NCI-H345 (cell line): ENCODE results near the gene CABLES1.

ENCODE experiments used
- DNase-seq: peaks from one replicate; lab custom pipeline; 2025; lab: John Stamatoyannopoulos, UW

The CABLES1 gene

GRCh38 chr18:23194155-23194996 is 59.1 kb downstream of the CABLES1 start:
- no peak for DNase-seq

- no peak for DNase-seq
These were observed 60.0 kb downstream of the CABLES1 start for GRCh38 chr18:23194997-23195957.

GRCh38 chr18:23196119-23197007 is 61.1 kb downstream of the CABLES1 start:
- DNase-seq = no peak

GRCh38 chr18:23198217-23198845 is 63.0 kb downstream of the CABLES1 start:
- DNase-seq = no peak

- peak; percentile 36 for DNase-seq
These were observed 65.5 kb downstream of the CABLES1 start for GRCh38 chr18:23200756-23201155.

- no peak for DNase-seq
These were observed 66.5 kb downstream of the CABLES1 start for GRCh38 chr18:23201741-23202140.

GRCh38 chr18:23203891-23204432 is 68.7 kb downstream of the CABLES1 start:
- no peak for DNase-seq

GRCh38 chr18:23204589-23205235 is 69.4 kb downstream of the CABLES1 start:
- no peak for DNase-seq

GRCh38 chr18:23205980-23206379 is 70.7 kb downstream of the CABLES1 start:
- DNase-seq = no peak

GRCh38 chr18:23207191-23207955 is 72.1 kb downstream of the CABLES1 start:
- no peak for DNase-seq

- DNase-seq = no peak
These were observed 72.7 kb downstream of the CABLES1 start for GRCh38 chr18:23207994-23208393.

- no peak for DNase-seq
These were observed 73.3 kb downstream of the CABLES1 start for GRCh38 chr18:23208600-23208999.

- no peak for DNase-seq
These were observed 73.7 kb downstream of the CABLES1 start for GRCh38 chr18:23209031-23209430.

GRCh38 chr18:23209796-23210195 is 74.5 kb downstream of the CABLES1 start:
- DNase-seq = no peak

- no peak for DNase-seq
These were observed 75.2 kb downstream of the CABLES1 start for GRCh38 chr18:23210526-23210925.

GRCh38 chr18:23211146-23211545 is 75.9 kb downstream of the CABLES1 start:
- DNase-seq = no peak

- no peak for DNase-seq
These were observed 76.9 kb downstream of the CABLES1 start for GRCh38 chr18:23212161-23212560.

GRCh38 chr18:23213200-23213599 is 77.9 kb downstream of the CABLES1 start:
- no peak for DNase-seq

- no peak for DNase-seq
These were observed 82.5 kb downstream of the CABLES1 start for GRCh38 chr18:23217781-23218180.

GRCh38 chr18:23220355-23220754 is 85.1 kb downstream of the CABLES1 start:
- no peak for DNase-seq
